SK-N-SH treated with all-trans-retinoic acid at 6 μM for 48 hours (cell line): Measurements from ENCODE around the gene CD86.
"Not testable (repeated sequence)": the region's sequence is repeated elsewhere in the genome, so short reads cannot be mapped to it uniquely, and the experiment has no call there.

Experiments
- ATAC-seq: fragments of 200-7000 bp; cut with Tn5 transposase; 3 replicates; pipeline ENCODE4 v1.9.1; 2020; ENCODE audit warnings: mild to moderate bottlenecking, moderate library complexity
- ARNTL ChIP-seq: fragments of 450-650 bp; formaldehyde crosslinking; IDR thresholded peaks from 2 replicates; pipeline ENCODE4 v1.5.0; 2020; ENCODE audit warnings: low read depth, mild to moderate bottlenecking, moderate library complexity, borderline replicate concordance
- BACH2 ChIP-seq: fragments of 250-450 bp; sonication (Bioruptor Pico); IDR thresholded peaks from 2 replicates; pipeline ENCODE4 v1.9.0; 2021; ENCODE audit warnings: mild to moderate bottlenecking, borderline replicate concordance
- CSDC2 ChIP-seq: fragments of 250-450 bp; sonication (Bioruptor Pico); IDR thresholded peaks from 2 replicates; pipeline ENCODE4 v1.5.0; 2020; ENCODE audit warnings: mild to moderate bottlenecking, moderate library complexity
- ESRRG ChIP-seq: fragments of 250-450 bp; sonication (Bioruptor Pico); IDR thresholded peaks from 2 replicates; pipeline ENCODE4 v1.6.1; 2021; ENCODE audit warnings: mild to moderate bottlenecking
- GLIS3 ChIP-seq: fragments of 250-450 bp; sonication (Bioruptor Pico); IDR thresholded peaks from 2 replicates; pipeline ENCODE4 v1.5.0; 2020; ENCODE audit warnings: mild to moderate bottlenecking, moderate library complexity
- ISL1 ChIP-seq: fragments of 250-450 bp; sonication (Bioruptor Pico); IDR thresholded peaks from 2 replicates; pipeline ENCODE4 v2.1.2; 2022; ENCODE audit warnings: mild to moderate bottlenecking, moderate library complexity
- OSR1 ChIP-seq: fragments of 250-450 bp; sonication (Bioruptor Pico); IDR thresholded peaks from 2 replicates; pipeline ENCODE4 v1.8.0; 2022; ENCODE audit warnings: moderate library complexity, mild to moderate bottlenecking, inconsistent platforms
- PPARA ChIP-seq: fragments of 250-450 bp; sonication (Bioruptor Pico); IDR thresholded peaks from 2 replicates; pipeline ENCODE4 v1.5.0; 2020; ENCODE audit warnings: mild to moderate bottlenecking, borderline replicate concordance
- RARB ChIP-seq: fragments of 250-450 bp; sonication (Bioruptor Pico); IDR thresholded peaks from 2 replicates; pipeline ENCODE4 v1.8.0; 2021; ENCODE audit warnings: mild to moderate bottlenecking, moderate library complexity
- SNAI2 ChIP-seq: fragments of 250-450 bp; sonication (Bioruptor Pico); IDR thresholded peaks from 2 replicates; pipeline ENCODE4 v1.5.0; 2020; ENCODE audit warnings: mild to moderate bottlenecking, moderate library complexity
- TCF4 ChIP-seq: fragments of 250-450 bp; sonication (Bioruptor Pico); IDR thresholded peaks from 2 replicates; pipeline ENCODE4 v1.8.0; 2021; ENCODE audit warnings: mild to moderate bottlenecking, moderate library complexity, borderline replicate concordance
- TOX ChIP-seq: fragments of 250-450 bp; sonication (Bioruptor Pico); IDR thresholded peaks from 2 replicates; pipeline ENCODE4 v1.8.0; 2021; ENCODE audit warnings: mild to moderate bottlenecking, moderate library complexity, borderline replicate concordance
- ZC3H10 ChIP-seq: fragments of 250-450 bp; sonication (Bioruptor Pico); IDR thresholded peaks from 2 replicates; pipeline ENCODE4 v1.5.1; 2021; ENCODE audit warnings: mild to moderate bottlenecking, moderate library complexity
- ZFP3 ChIP-seq: fragments of 250-450 bp; sonication (Bioruptor Pico); IDR thresholded peaks from 2 replicates; pipeline ENCODE4 v1.5.0; 2020; ENCODE audit warnings: mild to moderate bottlenecking, moderate library complexity
- ZFP30 ChIP-seq: fragments of 450-650 bp; formaldehyde crosslinking; IDR thresholded peaks from 2 replicates; pipeline ENCODE4 v1.5.0; 2022; ENCODE audit warnings: mild to moderate bottlenecking, moderate library complexity
- ZNF565 ChIP-seq: fragments of 450-650 bp; formaldehyde crosslinking; conservative IDR thresholded peaks from 2 replicates; pipeline ENCODE4 v1.5.0; 2020; ENCODE audit warnings: low read depth, mild to moderate bottlenecking, moderate library complexity
- ZNF70 ChIP-seq: fragments of 450-650 bp; formaldehyde crosslinking; IDR thresholded peaks from 2 replicates; pipeline ENCODE4 v1.5.0; 2020; ENCODE audit warnings: mild to moderate bottlenecking, moderate library complexity
- ZNF8 ChIP-seq: fragments of 450-650 bp; formaldehyde crosslinking; IDR thresholded peaks from 2 replicates; pipeline ENCODE4 v1.5.0; 2020; ENCODE audit warnings: mild to moderate bottlenecking, moderate library complexity
- TF ChIP-seq, protein P1 (sequence below): fragments of 250-450 bp; sonication (Bioruptor Pico); IDR thresholded peaks from 2 replicates; pipeline ENCODE4 v1.8.0; 2020; ENCODE audit warnings: mild to moderate bottlenecking, moderate library complexity, borderline replicate concordance
- TF ChIP-seq, protein P2 (sequence below): fragments of 250-450 bp; sonication (Bioruptor Pico); IDR thresholded peaks from 2 replicates; pipeline ENCODE4 v1.5.1; 2021; ENCODE audit warnings: mild to moderate bottlenecking, moderate library complexity
- TF ChIP-seq, protein P3 (sequence below): fragments of 250-450 bp; sonication (Bioruptor Pico); IDR thresholded peaks from 2 replicates; pipeline ENCODE4 v1.5.1; 2020; ENCODE audit warnings: low read depth, mild to moderate bottlenecking, moderate library complexity

The CD86 gene

DNA sequence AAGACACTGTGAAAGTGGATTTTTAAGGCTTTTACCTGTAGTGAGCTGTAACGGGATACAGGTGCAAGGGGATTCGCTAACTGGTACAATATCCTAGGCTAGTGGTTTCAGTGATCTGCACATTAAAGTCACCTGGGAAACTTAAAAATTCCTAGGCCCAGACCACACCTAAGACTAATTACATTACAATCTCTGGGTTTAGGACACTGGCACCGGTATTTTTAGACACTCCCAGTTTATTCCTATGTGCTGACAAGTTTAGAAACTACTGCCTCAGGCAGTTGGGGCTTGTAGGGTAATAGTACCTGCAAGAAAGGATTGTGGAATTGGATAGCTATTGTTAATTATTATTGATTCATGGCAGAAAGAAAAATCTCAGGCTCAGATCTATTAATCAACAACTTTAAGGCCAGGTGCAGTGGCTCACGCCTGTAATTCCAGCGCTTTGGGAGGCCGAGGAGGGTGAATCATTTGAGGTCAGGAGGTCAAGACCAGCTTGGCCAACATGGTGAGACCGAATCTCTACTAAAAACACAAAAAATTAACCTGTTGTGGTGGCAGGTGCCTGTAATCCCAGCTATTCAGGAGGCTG lies 77.9 kb downstream of the CD86 start:
- ATAC-seq, result no peak
- TF ChIP-seq ESRRG (CRISPR knock-in tag) (no peak), ZNF8 (no peak), ISL1 (CRISPR knock-in tag) (no peak), CSDC2 (CRISPR knock-in tag) (no peak), ZNF70 (no peak), RARB (no peak), GLIS3 (no peak)
- TF ChIP-seq, protein P1, sequence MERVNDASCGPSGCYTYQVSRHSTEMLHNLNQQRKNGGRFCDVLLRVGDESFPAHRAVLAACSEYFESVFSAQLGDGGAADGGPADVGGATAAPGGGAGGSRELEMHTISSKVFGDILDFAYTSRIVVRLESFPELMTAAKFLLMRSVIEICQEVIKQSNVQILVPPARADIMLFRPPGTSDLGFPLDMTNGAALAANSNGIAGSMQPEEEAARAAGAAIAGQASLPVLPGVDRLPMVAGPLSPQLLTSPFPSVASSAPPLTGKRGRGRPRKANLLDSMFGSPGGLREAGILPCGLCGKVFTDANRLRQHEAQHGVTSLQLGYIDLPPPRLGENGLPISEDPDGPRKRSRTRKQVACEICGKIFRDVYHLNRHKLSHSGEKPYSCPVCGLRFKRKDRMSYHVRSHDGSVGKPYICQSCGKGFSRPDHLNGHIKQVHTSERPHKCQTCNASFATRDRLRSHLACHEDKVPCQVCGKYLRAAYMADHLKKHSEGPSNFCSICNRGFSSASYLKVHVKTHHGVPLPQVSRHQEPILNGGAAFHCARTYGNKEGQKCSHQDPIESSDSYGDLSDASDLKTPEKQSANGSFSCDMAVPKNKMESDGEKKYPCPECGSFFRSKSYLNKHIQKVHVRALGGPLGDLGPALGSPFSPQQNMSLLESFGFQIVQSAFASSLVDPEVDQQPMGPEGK (CRISPR knock-in tag), result no peak
- TF ChIP-seq, protein P2, sequence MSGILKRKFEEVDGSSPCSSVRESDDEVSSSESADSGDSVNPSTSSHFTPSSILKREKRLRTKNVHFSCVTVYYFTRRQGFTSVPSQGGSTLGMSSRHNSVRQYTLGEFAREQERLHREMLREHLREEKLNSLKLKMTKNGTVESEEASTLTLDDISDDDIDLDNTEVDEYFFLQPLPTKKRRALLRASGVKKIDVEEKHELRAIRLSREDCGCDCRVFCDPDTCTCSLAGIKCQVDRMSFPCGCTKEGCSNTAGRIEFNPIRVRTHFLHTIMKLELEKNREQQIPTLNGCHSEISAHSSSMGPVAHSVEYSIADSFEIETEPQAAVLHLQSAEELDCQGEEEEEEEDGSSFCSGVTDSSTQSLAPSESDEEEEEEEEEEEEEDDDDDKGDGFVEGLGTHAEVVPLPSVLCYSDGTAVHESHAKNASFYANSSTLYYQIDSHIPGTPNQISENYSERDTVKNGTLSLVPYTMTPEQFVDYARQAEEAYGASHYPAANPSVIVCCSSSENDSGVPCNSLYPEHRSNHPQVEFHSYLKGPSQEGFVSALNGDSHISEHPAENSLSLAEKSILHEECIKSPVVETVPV (CRISPR knock-in tag), result no peak
- TF ChIP-seq, protein P3, sequence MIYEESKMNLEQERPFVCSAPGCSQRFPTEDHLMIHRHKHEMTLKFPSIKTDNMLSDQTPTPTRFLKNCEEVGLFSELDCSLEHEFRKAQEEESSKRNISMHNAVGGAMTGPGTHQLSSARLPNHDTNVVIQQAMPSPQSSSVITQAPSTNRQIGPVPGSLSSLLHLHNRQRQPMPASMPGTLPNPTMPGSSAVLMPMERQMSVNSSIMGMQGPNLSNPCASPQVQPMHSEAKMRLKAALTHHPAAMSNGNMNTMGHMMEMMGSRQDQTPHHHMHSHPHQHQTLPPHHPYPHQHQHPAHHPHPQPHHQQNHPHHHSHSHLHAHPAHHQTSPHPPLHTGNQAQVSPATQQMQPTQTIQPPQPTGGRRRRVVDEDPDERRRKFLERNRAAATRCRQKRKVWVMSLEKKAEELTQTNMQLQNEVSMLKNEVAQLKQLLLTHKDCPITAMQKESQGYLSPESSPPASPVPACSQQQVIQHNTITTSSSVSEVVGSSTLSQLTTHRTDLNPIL, result no peak

DNA sequence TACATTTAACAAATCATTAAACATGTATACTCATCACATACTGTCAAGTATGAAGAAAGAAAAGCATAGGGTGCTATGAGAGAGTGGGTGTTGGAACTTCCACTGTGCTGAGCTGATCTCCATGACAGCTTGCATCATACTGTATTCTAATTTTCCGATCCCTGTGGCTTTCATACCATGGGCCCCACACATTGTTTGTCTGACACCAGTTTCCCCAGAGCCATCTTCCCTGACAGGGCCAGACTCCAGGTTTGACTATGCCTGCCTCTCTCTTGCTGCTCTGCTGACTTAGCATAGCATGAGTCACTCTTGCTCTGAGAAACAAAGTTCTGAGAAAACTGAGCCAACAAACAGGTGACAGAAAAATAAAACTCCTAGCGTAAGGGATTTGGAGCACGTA lies 91.3 kb downstream of the CD86 start:
- ATAC-seq, result no peak
- TF ChIP-seq ZNF70 (no peak), ISL1 (CRISPR knock-in tag) (no peak), ZFP30 (CRISPR knock-in tag) (no peak), ARNTL (CRISPR knock-in tag) (no peak), RARB (no peak), SNAI2 (no peak), TCF4 (no peak), ESRRG (CRISPR knock-in tag) (no peak), TOX (no peak), ZNF565 (no peak), GLIS3 (no peak), CSDC2 (CRISPR knock-in tag) (no peak), PPARA (no peak), OSR1 (CRISPR knock-in tag) (no peak)
- TF ChIP-seq, protein P2 (CRISPR knock-in tag), result no peak

DNA sequence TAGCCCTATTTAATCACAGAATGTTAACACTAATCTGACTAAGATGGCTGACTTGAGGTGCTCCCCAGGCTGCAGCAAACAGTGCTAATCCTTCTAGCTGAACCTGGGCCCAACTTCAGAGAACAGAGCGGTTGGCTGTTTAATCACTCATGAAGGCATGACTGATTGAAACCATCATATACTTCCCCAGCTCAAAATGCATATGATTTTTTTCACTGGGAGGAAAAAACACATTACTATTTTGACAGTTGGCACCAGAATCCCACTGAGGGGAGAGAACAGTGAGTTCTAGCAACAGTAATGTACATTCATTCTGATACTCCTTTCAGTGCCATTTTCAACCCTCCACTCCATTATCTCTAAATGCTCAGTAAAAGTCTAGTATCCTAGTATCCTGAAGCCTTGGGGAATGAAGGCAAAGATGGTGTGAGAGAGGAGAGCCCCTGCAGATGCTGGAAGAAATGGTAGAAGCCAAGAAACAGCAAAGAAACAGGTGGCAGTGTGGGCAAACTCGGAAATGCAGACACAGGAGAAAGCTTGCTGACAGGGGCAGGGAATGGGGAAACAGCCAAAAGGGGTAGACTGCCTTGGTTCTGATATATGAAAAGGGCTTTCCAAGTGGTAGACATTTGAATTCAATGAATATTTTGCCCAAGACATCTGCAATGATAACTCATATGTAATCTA lies 93.9 kb downstream of the CD86 start:
- no peak for TF ChIP-seq TCF4
- TF ChIP-seq ZFP3 (CRISPR knock-in tag), result no peak
- TF ChIP-seq, protein P3, result no peak
- TF ChIP-seq OSR1 (CRISPR knock-in tag), result no peak
- TF ChIP-seq ISL1 (CRISPR knock-in tag), result no peak
- no peak for TF ChIP-seq ESRRG (CRISPR knock-in tag)
- TF ChIP-seq CSDC2 (CRISPR knock-in tag), result no peak
- no peak for TF ChIP-seq ARNTL (CRISPR knock-in tag)
- ATAC-seq, result no peak

DNA sequence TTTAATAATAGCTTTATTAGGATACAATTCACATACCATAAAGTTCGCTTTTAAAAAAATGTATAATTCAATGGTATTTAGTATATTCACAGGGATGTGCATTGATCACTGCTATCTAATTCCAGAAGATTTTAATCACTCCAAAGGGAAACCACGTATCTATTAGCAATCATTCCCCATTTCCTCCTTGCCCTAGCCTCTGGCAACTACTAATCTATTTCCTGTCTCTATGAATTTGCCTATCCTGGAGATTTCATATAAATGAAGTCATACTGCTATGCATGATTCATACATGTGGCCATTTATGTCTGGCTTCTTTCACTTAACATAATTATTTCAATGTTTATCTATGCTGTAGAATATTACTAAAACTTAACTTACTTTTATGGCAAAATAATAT lies 96.3 kb downstream of the CD86 start:
- no peak for TF ChIP-seq ZC3H10 (CRISPR knock-in tag)
- no peak for TF ChIP-seq PPARA
- no peak for TF ChIP-seq ESRRG (CRISPR knock-in tag)
- TF ChIP-seq GLIS3, result no peak
- TF ChIP-seq ARNTL (CRISPR knock-in tag), result no peak
- TF ChIP-seq, protein P3, result no peak
- TF ChIP-seq RARB, result no peak
- TF ChIP-seq BACH2 (CRISPR knock-in tag), result no peak
- no peak for TF ChIP-seq OSR1 (CRISPR knock-in tag)
- TF ChIP-seq ZFP3 (CRISPR knock-in tag), result no peak
- no peak for TF ChIP-seq TOX
- TF ChIP-seq, protein P1 (CRISPR knock-in tag), result no peak
- ATAC-seq, result no peak

DNA sequence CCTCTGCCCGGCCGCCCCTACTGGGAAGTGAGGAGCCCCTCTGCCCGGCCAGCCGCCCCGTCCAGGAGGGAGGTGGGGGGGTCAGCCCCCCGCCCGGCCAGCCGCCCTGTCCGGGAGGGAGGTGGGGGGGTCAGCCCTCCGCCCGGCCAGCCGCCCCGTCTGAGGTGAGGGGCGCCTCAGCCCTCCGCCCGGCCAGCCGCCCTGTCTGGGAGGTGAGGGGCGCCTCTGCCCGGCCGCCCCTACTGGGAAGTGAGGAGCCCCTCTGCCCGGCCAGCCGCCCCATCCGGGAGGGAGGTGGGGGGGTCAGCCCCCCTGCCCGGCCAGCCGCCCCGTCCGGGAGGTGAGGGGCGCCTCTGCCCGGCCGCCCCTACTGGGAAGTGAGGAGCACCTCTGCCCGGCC lies 109.8 kb downstream of the CD86 start:
- not testable (repeated sequence) for ATAC-seq
